ENCODE data around the gene DENND1A. TPM values are rescaled to one million over a fixed set of nuclear protein-coding genes. Genes with fewer than 3 reads are reported as not detected.

The DENND1A gene
- total RNA-seq, 1 donor from 2014 or later: 23.0 TPM

DNA sequence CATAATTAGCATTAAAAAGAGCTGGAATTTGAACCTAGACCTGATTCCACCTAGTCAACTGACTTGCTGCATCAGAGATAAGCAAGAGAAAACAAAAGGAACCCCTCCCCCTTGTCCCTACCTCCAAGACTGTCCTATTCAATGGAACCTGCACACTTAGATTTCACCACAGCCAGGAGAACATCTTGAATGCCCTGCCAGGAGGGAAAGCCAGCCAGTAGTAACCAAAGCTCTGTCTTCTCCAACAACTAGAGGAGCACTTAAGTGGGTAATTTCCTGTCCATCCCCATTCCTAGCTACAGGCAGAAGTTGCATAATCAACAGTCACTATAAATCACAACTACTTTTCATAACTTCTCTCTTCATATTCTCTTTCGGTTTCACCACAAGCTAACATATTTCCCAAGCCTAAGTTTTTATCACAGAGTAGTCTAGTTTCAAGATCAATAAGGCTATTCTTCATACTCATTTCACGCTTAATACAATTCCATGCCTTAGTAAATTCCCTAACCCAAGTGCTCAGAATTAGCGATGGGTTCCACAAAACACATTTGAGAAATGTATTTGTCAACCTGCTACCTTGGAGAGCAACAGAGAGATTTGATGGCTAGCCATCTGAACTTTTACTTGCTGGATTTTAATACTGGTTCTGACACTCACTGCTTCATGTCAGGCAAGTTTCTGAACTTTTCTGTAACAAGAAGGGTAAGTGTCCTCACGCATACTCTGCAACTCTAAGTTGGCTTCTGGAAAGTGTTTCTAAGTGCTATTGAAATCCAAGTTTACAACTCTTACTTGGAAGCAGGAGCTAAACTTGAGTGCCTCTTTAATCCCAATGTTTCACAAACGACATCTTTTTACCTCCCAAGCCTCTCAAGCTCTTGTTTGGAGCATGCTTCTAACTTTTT lies 2.0 kb downstream of the DENND1A start:
- Histone ChIP-seq H3K4me3 (peak overlapping the region; percentile 72), H3K4me1 (peaks cover 41% of the 10 kb centered on the region), H3K9me3 (peaks cover 5% of the 10 kb centered on the region), H3K36me3 (no peaks in the 10 kb centered on the region), H3K27ac (no peak overlapping the region), H3K27me3 (ENCODE audit: low read depth) (no peaks in the 10 kb centered on the region)
- DNase-seq: no peak
- TF ChIP-seq, protein P1, sequence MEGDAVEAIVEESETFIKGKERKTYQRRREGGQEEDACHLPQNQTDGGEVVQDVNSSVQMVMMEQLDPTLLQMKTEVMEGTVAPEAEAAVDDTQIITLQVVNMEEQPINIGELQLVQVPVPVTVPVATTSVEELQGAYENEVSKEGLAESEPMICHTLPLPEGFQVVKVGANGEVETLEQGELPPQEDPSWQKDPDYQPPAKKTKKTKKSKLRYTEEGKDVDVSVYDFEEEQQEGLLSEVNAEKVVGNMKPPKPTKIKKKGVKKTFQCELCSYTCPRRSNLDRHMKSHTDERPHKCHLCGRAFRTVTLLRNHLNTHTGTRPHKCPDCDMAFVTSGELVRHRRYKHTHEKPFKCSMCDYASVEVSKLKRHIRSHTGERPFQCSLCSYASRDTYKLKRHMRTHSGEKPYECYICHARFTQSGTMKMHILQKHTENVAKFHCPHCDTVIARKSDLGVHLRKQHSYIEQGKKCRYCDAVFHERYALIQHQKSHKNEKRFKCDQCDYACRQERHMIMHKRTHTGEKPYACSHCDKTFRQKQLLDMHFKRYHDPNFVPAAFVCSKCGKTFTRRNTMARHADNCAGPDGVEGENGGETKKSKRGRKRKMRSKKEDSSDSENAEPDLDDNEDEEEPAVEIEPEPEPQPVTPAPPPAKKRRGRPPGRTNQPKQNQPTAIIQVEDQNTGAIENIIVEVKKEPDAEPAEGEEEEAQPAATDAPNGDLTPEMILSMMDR (IDR thresholded peaks at IDR 0.05): no peak
- peak; percentile 36 to 50 for ATAC-seq
- intact Hi-C loops (cut with DNase I): no loop called here

- Histone ChIP-seq H3K9me3 (peaks cover 5% of the 10 kb centered on the region), H3K27me3 (ENCODE audit: low read depth) (no peaks in the 10 kb centered on the region), H3K4me3 (no peak overlapping the region), H3K27ac (no peak overlapping the region), H3K36me3 (no peaks in the 10 kb centered on the region), H3K4me1 (peaks cover 46% of the 10 kb centered on the region)
- DNase-seq: no peak
- intact Hi-C loops (cut with DNase I): no loop called here
- TF ChIP-seq, protein P1 (IDR thresholded peaks at IDR 0.05): no peak
- no peak for ATAC-seq
Measured at GRCh38 chr9:123926941-123927340, 3.0 kb downstream of the DENND1A start.

DNA sequence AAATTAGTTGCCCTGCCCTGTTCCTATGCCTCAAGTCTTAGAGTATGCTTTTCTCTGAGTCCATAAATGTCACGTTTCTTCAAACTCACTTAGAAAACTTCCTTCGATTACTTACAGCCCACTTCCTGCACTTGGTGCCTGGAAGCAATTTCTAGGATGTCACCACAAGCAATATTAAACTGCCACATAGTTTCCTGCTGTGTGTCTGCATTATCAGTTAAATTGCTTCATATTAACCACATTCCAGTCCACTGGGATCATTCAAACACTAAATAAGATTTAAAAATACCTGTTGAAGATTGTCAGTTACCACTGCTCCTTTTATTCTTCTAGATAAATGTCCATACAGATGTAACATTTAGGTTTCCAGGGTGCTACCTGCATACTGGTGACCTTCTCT lies 4.1 kb downstream of the DENND1A start:
- H3K27me3 ChIP-seq (ENCODE audit: low read depth): no peaks in the 10 kb centered on the region
- no peak overlapping the region for H3K27ac ChIP-seq
- H3K4me1 ChIP-seq: peaks cover 46% of the 10 kb centered on the region
- ATAC-seq: no peak
- no peaks in the 10 kb centered on the region for H3K36me3 ChIP-seq
- H3K4me3 ChIP-seq: no peak overlapping the region
- TF ChIP-seq, protein P1 (IDR thresholded peaks at IDR 0.05): no peak
- no peak for DNase-seq
- intact Hi-C loops (cut with DNase I): no loop called here
- H3K9me3 ChIP-seq: peaks cover 5% of the 10 kb centered on the region

- Histone ChIP-seq H3K9me3 (peaks cover 5% of the 10 kb centered on the region), H3K27ac (no peak overlapping the region), H3K36me3 (no peaks in the 10 kb centered on the region), H3K4me1 (peaks cover 46% of the 10 kb centered on the region), H3K4me3 (no peak overlapping the region), H3K27me3 (ENCODE audit: low read depth) (no peaks in the 10 kb centered on the region)
- DNase-seq: no peak
- no peak for ATAC-seq
- TF ChIP-seq, protein P1 (IDR thresholded peaks at IDR 0.05): no peak
- intact Hi-C loops (cut with DNase I): no loop called here
Measured at GRCh38 chr9:123925161-123925560, 4.8 kb downstream of the DENND1A start.

GRCh38 chr9:123924727-123925126 lies 5.2 kb downstream of the DENND1A start:
- intact Hi-C loops (cut with DNase I): no loop called here
- Histone ChIP-seq H3K27me3 (ENCODE audit: low read depth) (no peaks in the 10 kb centered on the region), H3K4me1 (peaks cover 46% of the 10 kb centered on the region), H3K4me3 (no peak overlapping the region), H3K9me3 (peaks cover 5% of the 10 kb centered on the region), H3K36me3 (no peaks in the 10 kb centered on the region), H3K27ac (no peak overlapping the region)
- TF ChIP-seq, protein P1 (IDR thresholded peaks at IDR 0.05): no peak
- DNase-seq: no peak
- no peak for ATAC-seq

All from lower lobe of right lung (tissue), 2 donors.